Measurements from ENCODE around the gene LRP4.

LRP4 gene

DNA sequence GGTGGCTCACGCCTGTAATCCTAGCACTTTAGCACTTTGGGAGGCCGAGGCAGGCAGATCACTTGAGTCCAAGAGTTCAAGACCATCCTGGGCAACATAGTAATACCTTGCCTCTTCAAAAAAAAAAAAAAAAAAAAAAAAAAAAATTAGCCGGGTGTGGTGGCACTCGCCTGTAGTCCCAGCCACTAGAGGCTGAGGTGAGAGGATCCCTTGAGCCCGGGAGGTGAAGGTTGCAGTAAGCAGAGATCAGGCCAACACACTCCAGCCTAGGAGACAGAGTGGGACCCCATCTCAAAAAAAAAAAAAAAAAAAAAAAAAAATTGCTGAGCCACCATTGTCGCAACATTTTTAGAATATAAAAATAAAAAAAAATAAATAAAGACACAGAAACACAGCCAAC is 79.8 kb downstream of the LRP4 start:
- Histone ChIP-seq H4K20me1 (ENCODE audit: insufficient read depth, low read length, poor library complexity, severe bottlenecking) (peaks cover 76% of the 10 kb centered on the region), H3K4me2 (ENCODE audit: low read depth, low read length, poor library complexity, severe bottlenecking) (peak overlapping the region; percentile 82), H3K4me1 (ENCODE audit: insufficient read depth, low read length, poor library complexity, severe bottlenecking) (peaks cover 57% of the 10 kb centered on the region), H3K79me2 (ENCODE audit: insufficient read depth, low read length) (peaks cover 100% of the 10 kb centered on the region), H3K4me3 (ENCODE audit: low read length, poor library complexity, severe bottlenecking) (peak overlapping the region; percentile 42), H3K27me3 (ENCODE audit: insufficient read depth, low read length, poor library complexity, severe bottlenecking) (no peaks in the 10 kb centered on the region), H3F3A (ENCODE audit: low read depth) (no peaks in the 10 kb centered on the region), H2AFZ (ENCODE audit: low read length) (no peak overlapping the region), H3K9me3 (ENCODE audit: insufficient read depth, low read depth, low read length) (no peaks in the 10 kb centered on the region), H3K9me2 (replicated peaks; ENCODE audit: low read depth, low read length) (no peaks in the 10 kb centered on the region), H3K36me3 (ENCODE audit: insufficient read depth, low read length) (no peaks in the 10 kb centered on the region), H3K9ac (ENCODE audit: low read depth, low read length, poor library complexity, severe bottlenecking) (no peak overlapping the region)
- no peak for TF ChIP-seq EZH2phosphoT487 (IDR thresholded peaks at IDR 0.05; ENCODE audit: borderline replicate concordance)
- TF ChIP-seq, protein P1, sequence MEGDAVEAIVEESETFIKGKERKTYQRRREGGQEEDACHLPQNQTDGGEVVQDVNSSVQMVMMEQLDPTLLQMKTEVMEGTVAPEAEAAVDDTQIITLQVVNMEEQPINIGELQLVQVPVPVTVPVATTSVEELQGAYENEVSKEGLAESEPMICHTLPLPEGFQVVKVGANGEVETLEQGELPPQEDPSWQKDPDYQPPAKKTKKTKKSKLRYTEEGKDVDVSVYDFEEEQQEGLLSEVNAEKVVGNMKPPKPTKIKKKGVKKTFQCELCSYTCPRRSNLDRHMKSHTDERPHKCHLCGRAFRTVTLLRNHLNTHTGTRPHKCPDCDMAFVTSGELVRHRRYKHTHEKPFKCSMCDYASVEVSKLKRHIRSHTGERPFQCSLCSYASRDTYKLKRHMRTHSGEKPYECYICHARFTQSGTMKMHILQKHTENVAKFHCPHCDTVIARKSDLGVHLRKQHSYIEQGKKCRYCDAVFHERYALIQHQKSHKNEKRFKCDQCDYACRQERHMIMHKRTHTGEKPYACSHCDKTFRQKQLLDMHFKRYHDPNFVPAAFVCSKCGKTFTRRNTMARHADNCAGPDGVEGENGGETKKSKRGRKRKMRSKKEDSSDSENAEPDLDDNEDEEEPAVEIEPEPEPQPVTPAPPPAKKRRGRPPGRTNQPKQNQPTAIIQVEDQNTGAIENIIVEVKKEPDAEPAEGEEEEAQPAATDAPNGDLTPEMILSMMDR (conservative IDR thresholded peaks at IDR 0.05; ENCODE audit: low read length): no peak

DNA sequence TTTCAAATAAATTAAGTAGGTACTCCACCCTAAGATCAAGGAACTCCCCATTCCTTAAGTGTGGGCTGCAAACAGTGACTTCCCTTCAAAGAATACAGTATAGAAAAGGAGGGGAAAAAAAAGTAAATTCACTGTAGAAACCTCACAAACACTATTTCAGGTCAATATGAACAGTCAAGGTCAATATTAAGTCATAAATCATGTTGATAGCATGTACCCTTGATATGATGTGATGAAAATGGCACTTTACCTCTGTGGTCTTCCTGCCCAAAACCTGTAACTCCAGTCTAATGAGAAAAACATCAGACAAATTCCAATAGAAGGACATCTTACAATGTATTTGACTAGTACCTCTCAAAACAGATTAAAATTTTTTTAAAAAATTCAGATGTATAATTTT is 80.5 kb downstream of the LRP4 start:
- no peaks in the 10 kb centered on the region for H3K9me3 ChIP-seq (ENCODE audit: insufficient read depth, low read depth, low read length)
- H4K20me1 ChIP-seq (ENCODE audit: insufficient read depth, low read length, poor library complexity, severe bottlenecking): peaks cover 75% of the 10 kb centered on the region
- H2AFZ ChIP-seq (ENCODE audit: low read length): no peak overlapping the region
- H3K27me3 ChIP-seq (ENCODE audit: insufficient read depth, low read length, poor library complexity, severe bottlenecking): no peaks in the 10 kb centered on the region
- no peaks in the 10 kb centered on the region for H3F3A ChIP-seq (ENCODE audit: low read depth)
- no peaks in the 10 kb centered on the region for H3K9me2 ChIP-seq (replicated peaks; ENCODE audit: low read depth, low read length)
- no peaks in the 10 kb centered on the region for H3K36me3 ChIP-seq (ENCODE audit: insufficient read depth, low read length)
- no peak overlapping the region for H3K9ac ChIP-seq (ENCODE audit: low read depth, low read length, poor library complexity, severe bottlenecking)
- no peak for TF ChIP-seq EZH2phosphoT487 (IDR thresholded peaks at IDR 0.05; ENCODE audit: borderline replicate concordance)
- TF ChIP-seq, protein P1 (conservative IDR thresholded peaks at IDR 0.05; ENCODE audit: low read length): no peak
- peak overlapping the region; percentile 42 for H3K4me3 ChIP-seq (ENCODE audit: low read length, poor library complexity, severe bottlenecking)
- peaks cover 51% of the 10 kb centered on the region for H3K4me1 ChIP-seq (ENCODE audit: insufficient read depth, low read length, poor library complexity, severe bottlenecking)
- H3K4me2 ChIP-seq (ENCODE audit: low read depth, low read length, poor library complexity, severe bottlenecking): peak overlapping the region; percentile 82
- H3K79me2 ChIP-seq (ENCODE audit: insufficient read depth, low read length): peaks cover 99% of the 10 kb centered on the region

DNA sequence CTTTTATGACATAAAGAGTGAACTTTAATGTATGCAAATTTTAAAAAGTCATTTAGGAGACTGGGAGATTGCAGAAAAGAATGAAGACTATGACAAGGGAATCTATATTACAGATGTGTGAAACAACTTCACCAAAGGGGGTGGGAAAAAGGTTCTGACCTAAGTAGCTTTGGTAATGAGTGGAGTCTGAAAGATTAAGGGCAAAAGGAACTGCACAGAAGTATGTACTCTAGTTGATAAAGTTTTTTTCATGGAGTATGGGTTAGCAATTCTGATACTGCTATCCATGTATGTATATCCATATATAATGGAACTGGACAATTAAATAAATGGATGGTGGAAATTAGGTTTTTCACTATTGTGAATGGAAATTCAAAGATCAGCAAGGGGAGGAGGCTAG is 81.5 kb downstream of the LRP4 start:
- H3F3A ChIP-seq (ENCODE audit: low read depth): no peaks in the 10 kb centered on the region

More for the DNA sequence above, 81.5 kb downstream of the LRP4 start:
- Histone ChIP-seq H3K27me3 (ENCODE audit: insufficient read depth, low read length, poor library complexity, severe bottlenecking) (no peaks in the 10 kb centered on the region), H3K4me3 (ENCODE audit: low read length, poor library complexity, severe bottlenecking) (no peak overlapping the region), H3K9ac (ENCODE audit: low read depth, low read length, poor library complexity, severe bottlenecking) (no peak overlapping the region), H3K9me3 (ENCODE audit: insufficient read depth, low read depth, low read length) (no peaks in the 10 kb centered on the region), H2AFZ (ENCODE audit: low read length) (no peak overlapping the region), H3K4me1 (ENCODE audit: insufficient read depth, low read length, poor library complexity, severe bottlenecking) (peaks cover 47% of the 10 kb centered on the region), H3K4me2 (ENCODE audit: low read depth, low read length, poor library complexity, severe bottlenecking) (peak overlapping the region; percentile 82), H3K9me2 (replicated peaks; ENCODE audit: low read depth, low read length) (no peaks in the 10 kb centered on the region), H4K20me1 (ENCODE audit: insufficient read depth, low read length, poor library complexity, severe bottlenecking) (peaks cover 82% of the 10 kb centered on the region), H3K36me3 (ENCODE audit: insufficient read depth, low read length) (peaks cover 6% of the 10 kb centered on the region; the same call in 1 of the 2 replicates), H3K79me2 (ENCODE audit: insufficient read depth, low read length) (peaks cover 99% of the 10 kb centered on the region)
- TF ChIP-seq, protein P1 (conservative IDR thresholded peaks at IDR 0.05; ENCODE audit: low read length): no peak
- no peak for TF ChIP-seq EZH2phosphoT487 (IDR thresholded peaks at IDR 0.05; ENCODE audit: borderline replicate concordance)

Data from Loucy (cell line).